ENCODE measurements around the gene CREBBP. TPM values are rescaled to one million over a fixed set of nuclear protein-coding genes. Genes with fewer than 3 reads are reported as not detected.
A peak's percentile ranks its signal among the peaks of the same experiment; 100 is the strongest.

The CREBBP gene
- total and polyA plus RNA-seq, 2 donors (not counting 1 experiment from before 2014, with no cell fraction given) = 6.1 to 22.6 TPM

DNA sequence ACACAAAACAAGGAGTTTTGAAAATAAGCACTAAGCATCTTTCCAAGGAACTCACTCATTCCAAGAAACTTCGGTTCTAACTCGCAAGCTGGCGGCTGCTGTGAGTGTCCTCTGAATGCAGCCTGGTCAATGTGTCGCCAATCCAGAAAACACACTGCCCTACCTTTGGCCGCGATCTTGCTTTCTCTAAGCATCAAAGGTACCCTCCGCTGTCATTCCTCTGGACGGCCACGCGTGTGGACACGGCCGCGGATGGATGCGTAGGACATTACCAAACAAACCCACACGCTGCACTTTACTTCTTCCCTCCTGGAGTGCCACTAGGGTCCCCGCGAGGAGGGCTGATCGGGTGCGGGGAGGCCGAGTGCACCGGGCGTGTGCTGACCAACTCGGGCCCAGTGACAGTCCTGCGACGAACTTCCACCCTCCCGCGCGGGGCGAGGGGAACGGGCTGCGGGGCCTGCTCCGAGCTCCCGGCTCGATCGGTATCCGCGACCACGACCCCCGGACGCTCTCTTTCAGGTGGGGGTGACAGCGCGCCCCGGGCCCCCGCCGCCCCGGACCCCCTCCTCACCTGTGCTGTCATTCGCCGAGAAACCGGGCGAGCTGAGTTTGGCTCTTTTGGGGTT is 1.1 kb downstream of the CREBBP start:
- peak overlapping the region; percentile 81 to 94 (median 89) for H3K4me3 ChIP-seq (replicated peaks in 1 of 4; ENCODE audit: control extremely low read depth in 1 of 4, insufficient read depth in 1 of 4, low read depth in 3 of 4, low read length in 4 of 4)
- H2AFZ ChIP-seq (ENCODE audit: low read length) = no peak overlapping the region
- no peaks in the 10 kb centered on the region for H3K27me3 ChIP-seq (ENCODE audit: control insufficient read depth, insufficient read depth, low read length)
- H4K20me1 ChIP-seq (ENCODE audit: control insufficient read depth, extremely low read depth, insufficient read depth, low read length) = peaks cover 14% of the 10 kb centered on the region
- H3K36me3 ChIP-seq (ENCODE audit: control insufficient read depth, insufficient read depth, low read length) = no peaks in the 10 kb centered on the region
- peak overlapping the region; percentile 39 for H3K27ac ChIP-seq (ENCODE audit: insufficient read depth, low read length)
- H3K9ac ChIP-seq (ENCODE audit: insufficient read depth, low read length) = peak overlapping the region; percentile 60
- TF ChIP-seq CTCF (conservative IDR thresholded peaks at IDR 0.05 in 1 of 2, IDR thresholded peaks at IDR 0.05 in 1 of 2; ENCODE audit: low read depth in 1 of 2, low read length in 2 of 2) = no peak
- no peak for TF ChIP-seq EZH2 (IDR thresholded peaks at IDR 0.05; ENCODE audit: low read length, missing control alignments)
- DNase-seq (ENCODE audit: low read depth in 2 of 2) = no peak
- H3K79me2 ChIP-seq (ENCODE audit: control insufficient read depth, insufficient read depth, low read length) = peaks cover 54% of the 10 kb centered on the region
- H3K9me3 ChIP-seq (ENCODE audit: control insufficient read depth, insufficient read depth, low read depth, low read length) = no peaks in the 10 kb centered on the region
- H3K4me2 ChIP-seq (ENCODE audit: extremely low read depth, insufficient read depth, low read length) = peak overlapping the region; percentile 78
- peaks cover 9% of the 10 kb centered on the region for H3K4me1 ChIP-seq (ENCODE audit: control insufficient read depth, extremely low read depth, insufficient read depth, low read length)

- no peaks in the 10 kb centered on the region for H3K36me3 ChIP-seq (ENCODE audit: control insufficient read depth, insufficient read depth, low read length)
- no peak for TF ChIP-seq EZH2 (IDR thresholded peaks at IDR 0.05; ENCODE audit: low read length, missing control alignments)
- TF ChIP-seq CTCF (conservative IDR thresholded peaks at IDR 0.05 in 1 of 2, IDR thresholded peaks at IDR 0.05 in 1 of 2; ENCODE audit: low read depth in 1 of 2, low read length in 2 of 2) = no peak
- peak overlapping the region; percentile 78 for H3K4me2 ChIP-seq (ENCODE audit: extremely low read depth, insufficient read depth, low read length)
- peaks cover 15% of the 10 kb centered on the region for H4K20me1 ChIP-seq (ENCODE audit: control insufficient read depth, extremely low read depth, insufficient read depth, low read length)
- peak; percentile 37 to 51 for DNase-seq (ENCODE audit: low read depth in 2 of 2)
- peaks cover 13% of the 10 kb centered on the region for H3K4me1 ChIP-seq (ENCODE audit: control insufficient read depth, extremely low read depth, insufficient read depth, low read length)
- H2AFZ ChIP-seq (ENCODE audit: low read length) = no peak overlapping the region
- no peak overlapping the region for H3K27ac ChIP-seq (ENCODE audit: insufficient read depth, low read length)
- H3K9me3 ChIP-seq (ENCODE audit: control insufficient read depth, insufficient read depth, low read depth, low read length) = no peaks in the 10 kb centered on the region
- no peak overlapping the region for H3K9ac ChIP-seq (ENCODE audit: insufficient read depth, low read length)
- peak overlapping the region; percentile 81 to 94 (median 89) for H3K4me3 ChIP-seq (replicated peaks in 1 of 4; ENCODE audit: control extremely low read depth in 1 of 4, insufficient read depth in 1 of 4, low read depth in 3 of 4, low read length in 4 of 4)
- H3K27me3 ChIP-seq (ENCODE audit: control insufficient read depth, insufficient read depth, low read length) = no peaks in the 10 kb centered on the region
- peaks cover 62% of the 10 kb centered on the region for H3K79me2 ChIP-seq (ENCODE audit: control insufficient read depth, insufficient read depth, low read length)
Observed at GRCh38 chr16:3878610-3879009, 1.9 kb downstream of the CREBBP start.

DNA sequence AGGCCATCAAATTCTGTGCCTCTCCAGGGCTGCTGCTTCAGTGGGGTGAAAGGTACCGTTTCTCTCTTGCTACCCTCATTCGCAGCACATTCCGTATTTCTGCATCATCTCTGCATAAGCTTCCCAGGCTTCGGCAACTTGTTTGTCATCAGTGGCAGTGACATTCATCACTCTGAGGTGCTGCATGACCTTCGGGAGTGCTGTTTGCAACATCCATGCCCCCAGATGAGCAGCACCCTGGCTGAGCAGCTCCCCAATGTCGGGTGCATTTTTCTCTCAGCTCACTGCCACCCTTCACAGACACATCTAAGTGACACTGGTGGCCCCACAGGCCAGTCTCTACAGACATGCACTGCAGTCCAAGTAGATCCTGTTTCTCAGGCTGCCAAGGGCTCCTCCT is 3.8 kb downstream of the CREBBP start:
- Histone ChIP-seq H3K79me2 (ENCODE audit: control insufficient read depth, insufficient read depth, low read length) (peaks cover 81% of the 10 kb centered on the region), H3K36me3 (ENCODE audit: control insufficient read depth, insufficient read depth, low read length) (no peaks in the 10 kb centered on the region), H3K27ac (ENCODE audit: insufficient read depth, low read length) (no peak overlapping the region), H4K20me1 (ENCODE audit: control insufficient read depth, extremely low read depth, insufficient read depth, low read length) (peaks cover 24% of the 10 kb centered on the region), H3K4me2 (ENCODE audit: extremely low read depth, insufficient read depth, low read length) (peak overlapping the region; percentile 56), H3K27me3 (ENCODE audit: control insufficient read depth, insufficient read depth, low read length) (no peaks in the 10 kb centered on the region), H3K4me3 (replicated peaks in 1 of 4; ENCODE audit: control extremely low read depth in 1 of 4, insufficient read depth in 1 of 4, low read depth in 3 of 4, low read length in 4 of 4) (peak overlapping the region in 3 of 4 experiments; percentile 13 to 46 (median 22)), H2AFZ (ENCODE audit: low read length) (no peak overlapping the region), H3K4me1 (ENCODE audit: control insufficient read depth, extremely low read depth, insufficient read depth, low read length) (peaks cover 21% of the 10 kb centered on the region), H3K9me3 (ENCODE audit: control insufficient read depth, insufficient read depth, low read depth, low read length) (no peaks in the 10 kb centered on the region), H3K9ac (ENCODE audit: insufficient read depth, low read length) (peak overlapping the region; percentile 27)
- peak; percentile 39 to 56 for DNase-seq (ENCODE audit: low read depth in 2 of 2)
- no peak for TF ChIP-seq CTCF (conservative IDR thresholded peaks at IDR 0.05 in 1 of 2, IDR thresholded peaks at IDR 0.05 in 1 of 2; ENCODE audit: low read depth in 1 of 2, low read length in 2 of 2)
- no peak for TF ChIP-seq EZH2 (IDR thresholded peaks at IDR 0.05; ENCODE audit: low read length, missing control alignments)
